HG02870 (cell line): ENCODE results near the gene CD226.
"Not testable (repeated sequence)": the region's sequence is repeated elsewhere in the genome, so short reads cannot be mapped to it uniquely, and the experiment has no call there.

Experiments
- ATAC-seq: cut with Tn5 transposase; IDR thresholded peaks from one replicate; pipeline ENCODE4 v1.9.1; 2021; ENCODE audit warnings: mild to moderate bottlenecking, moderate library complexity; ENCODE audit not compliant: unreplicated experiment

Gene CD226

GRCh38 chr18:69947361-69948133, at the start of gene CD226:
Gene CD226 (minus strand): TSS chr18:69947873. CDS start chr18:69947406, 467 bp downstream.
- peak; percentile 38 for ATAC-seq

- ATAC-seq: no peak
Observed at GRCh38 chr18:69996951-69997798, 49.5 kb upstream of the CD226 start.

- no peak for ATAC-seq
Observed at GRCh38 chr18:69996417-69996816, 48.7 kb upstream of the CD226 start.

- no peak for ATAC-seq
Observed at GRCh38 chr18:69995774-69996173, 48.1 kb upstream of the CD226 start.

GRCh38 chr18:69992776-69993175, 45.1 kb upstream of the CD226 start:
- ATAC-seq: no peak

GRCh38 chr18:69987870-69988269, 40.2 kb upstream of the CD226 start:
- ATAC-seq: no peak

GRCh38 chr18:69985239-69985638, 37.6 kb upstream of the CD226 start:
- ATAC-seq: no peak

- no peak for ATAC-seq
Observed at GRCh38 chr18:69982417-69982816, 34.7 kb upstream of the CD226 start.

- ATAC-seq: peak; percentile 37
Observed at GRCh38 chr18:69981948-69982347, 34.3 kb upstream of the CD226 start.

GRCh38 chr18:69980982-69981804, 33.5 kb upstream of the CD226 start:
- ATAC-seq: no peak

- ATAC-seq: no peak
Observed at GRCh38 chr18:69980509-69980908, 32.8 kb upstream of the CD226 start.

- peak; percentile 81 for ATAC-seq
Observed at GRCh38 chr18:69978732-69979715, 31.4 kb upstream of the CD226 start.

- ATAC-seq: not testable (repeated sequence)
Observed at GRCh38 chr18:69975294-69975693, 27.6 kb upstream of the CD226 start.

- no peak for ATAC-seq
Observed at GRCh38 chr18:69974365-69974764, 26.7 kb upstream of the CD226 start.

- no peak for ATAC-seq
Observed at GRCh38 chr18:69969491-69969890, 21.8 kb upstream of the CD226 start.

- ATAC-seq: peak; percentile 99
Observed at GRCh38 chr18:69968039-69968438, 20.4 kb upstream of the CD226 start.

- no peak for ATAC-seq
Observed at GRCh38 chr18:69963196-69963595, 15.5 kb upstream of the CD226 start.

GRCh38 chr18:69961718-69962117, 14.0 kb upstream of the CD226 start:
- ATAC-seq: no peak

- ATAC-seq: peak; percentile 50
Observed at GRCh38 chr18:69958422-69958821, 10.7 kb upstream of the CD226 start.

- no peak for ATAC-seq
Observed at GRCh38 chr18:69957747-69958146, 10.1 kb upstream of the CD226 start.
